NCI-H748 (cell line): ENCODE measurements around the gene OST4.

Source experiments
- DNase-seq: peaks from one replicate; lab custom pipeline; 2025; ENCODE audit not compliant: unreplicated experiment; lab: John Stamatoyannopoulos, UW

The OST4 gene

DNA sequence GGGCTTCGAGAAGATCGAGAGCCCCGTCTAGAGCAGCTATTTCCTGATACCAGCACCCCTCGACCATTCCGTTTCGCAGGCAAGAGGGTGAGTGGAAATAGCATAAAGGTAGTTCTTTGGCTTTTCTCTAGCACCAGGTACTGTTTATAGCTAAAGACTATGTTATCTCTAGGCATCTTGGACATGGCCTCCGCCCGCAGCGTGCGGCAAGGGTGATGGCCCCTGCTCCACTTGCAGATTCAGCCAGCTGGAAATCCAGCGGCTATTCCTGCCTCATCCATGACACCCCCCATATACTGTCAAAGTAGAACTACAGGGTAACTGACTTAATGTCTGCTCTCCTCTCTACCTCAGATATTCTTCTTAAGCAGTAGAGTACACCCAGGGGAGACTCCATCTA lies 16.7 kb downstream of the OST4 start:
- DNase-seq = no peak

DNA sequence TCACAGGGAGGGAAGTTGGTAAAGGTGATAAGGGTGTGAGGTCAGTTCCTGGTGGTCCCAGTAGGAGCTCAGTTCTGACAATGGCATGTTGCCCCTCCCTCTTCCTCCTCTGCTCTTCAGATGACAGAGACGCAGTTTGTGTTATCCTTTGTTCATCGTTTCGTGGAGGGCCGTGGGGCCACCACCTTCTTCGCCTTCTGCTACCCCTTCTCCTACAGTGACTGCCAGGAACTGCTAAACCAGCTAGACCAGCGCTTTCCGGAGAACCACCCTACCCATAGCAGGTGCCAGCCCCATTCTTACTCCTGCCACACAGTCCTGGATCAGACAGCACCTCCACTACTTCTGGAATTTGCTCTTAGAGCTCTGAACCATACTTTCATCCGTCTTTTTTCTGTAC lies 17.7 kb downstream of the OST4 start:
- no peak for DNase-seq

DNA sequence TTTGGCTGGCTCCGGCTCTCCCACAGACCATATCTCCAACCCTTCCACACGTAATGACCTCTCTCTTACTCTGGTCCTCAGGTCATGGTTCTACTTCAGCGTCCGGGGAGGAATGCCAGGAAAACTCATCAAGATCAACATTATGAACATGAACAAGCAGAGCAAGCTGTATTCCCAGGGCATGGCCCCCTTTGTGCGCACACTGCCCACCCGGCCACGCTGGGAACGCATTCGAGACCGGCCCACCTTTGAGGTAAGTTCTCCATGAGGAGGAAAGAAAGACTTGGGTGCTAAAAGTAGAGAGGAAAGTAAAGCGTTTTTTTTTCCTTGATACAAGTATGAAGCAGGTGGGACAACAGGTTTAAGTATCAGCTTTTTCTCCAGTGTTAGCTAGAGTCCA lies 18.1 kb downstream of the OST4 start:
- DNase-seq = no peak

DNA sequence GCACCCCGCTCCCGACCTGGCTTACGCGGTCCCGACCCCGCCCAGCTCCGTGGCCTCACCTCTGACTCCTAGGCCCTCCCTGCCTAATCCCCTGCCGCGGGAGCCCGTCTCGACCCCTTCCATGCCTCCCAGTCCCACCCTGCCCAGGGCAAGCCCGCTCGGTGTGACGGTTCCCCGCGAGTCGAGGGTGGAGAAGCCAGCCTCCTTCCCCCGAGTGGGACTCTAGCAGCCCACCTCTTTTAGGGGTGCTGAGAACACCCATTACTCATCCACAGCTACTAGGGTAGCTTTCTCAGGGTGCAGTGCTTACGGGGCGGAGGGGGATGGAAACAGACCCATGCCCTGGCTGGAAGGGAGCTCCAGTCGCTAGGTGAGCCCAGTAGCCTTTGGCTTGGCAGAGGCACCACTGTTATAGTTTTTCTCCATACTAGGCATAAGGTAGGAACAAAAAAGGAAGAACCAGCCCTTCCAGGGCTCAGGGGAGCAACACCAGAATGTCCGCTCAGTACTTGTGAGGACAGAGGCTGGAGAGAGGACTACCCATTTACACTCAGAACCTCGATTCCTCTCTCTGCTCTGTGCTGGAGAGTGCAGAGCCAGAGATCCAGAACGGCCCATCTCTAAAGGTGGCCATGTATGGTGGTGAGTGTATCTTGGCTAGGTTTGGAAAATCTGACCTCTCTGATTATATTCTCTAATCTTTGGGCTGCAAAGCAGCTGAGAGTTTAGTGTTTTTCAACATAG lies 19.4 kb downstream of the OST4 start:
- DNase-seq = peak; percentile 50

DNA sequence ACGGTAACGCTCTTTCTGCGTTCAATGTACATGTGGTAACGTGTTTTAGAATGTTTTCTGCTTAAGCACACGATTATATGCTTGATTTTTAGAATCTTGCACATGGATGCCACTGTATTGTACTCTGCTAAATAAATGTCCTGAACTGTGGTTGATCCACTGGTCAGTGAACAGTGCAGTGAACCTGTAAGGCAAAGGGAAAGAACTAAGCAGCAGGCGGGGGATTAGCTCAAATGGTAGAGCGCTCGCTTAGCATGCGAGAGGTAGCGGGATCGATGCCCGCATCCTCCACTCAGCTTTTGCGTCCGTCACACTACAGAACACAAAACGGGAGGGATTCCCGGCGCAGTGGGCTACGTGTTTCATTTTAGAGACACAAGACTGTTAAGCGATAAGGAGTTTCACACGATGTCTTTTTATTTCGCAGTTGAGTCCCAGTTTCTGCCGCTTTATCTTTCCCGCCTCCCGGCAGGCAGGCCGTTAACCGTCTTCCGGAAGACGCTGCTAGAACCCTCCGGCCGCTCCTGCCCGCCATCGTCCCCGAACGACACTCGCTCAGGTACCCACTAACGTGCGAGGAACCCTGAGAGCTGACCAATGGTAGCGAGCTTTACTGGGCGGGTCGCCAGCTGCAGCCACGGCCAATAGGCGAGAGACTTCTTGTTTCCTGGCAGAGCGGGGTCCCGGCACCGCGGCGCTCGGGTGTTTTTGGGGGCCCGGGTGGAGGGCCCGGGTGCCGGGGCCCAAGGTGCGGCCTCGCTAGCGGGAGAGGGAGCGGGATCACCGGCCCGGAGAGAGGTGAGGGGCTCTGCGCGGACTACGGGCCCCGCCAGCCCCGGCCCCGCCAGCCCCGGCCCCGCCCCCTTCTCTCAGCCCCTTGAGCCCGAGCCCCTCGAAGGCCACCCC lies 20.2 kb downstream of the OST4 start, which contains the start of gene AGBL5:
AGBL5 (plus strand) TSS at position 673 of the 906 bp plus-strand sequence. CDS start 1,291 bp downstream, outside the sequence.
- peak; percentile 95 for DNase-seq

DNA sequence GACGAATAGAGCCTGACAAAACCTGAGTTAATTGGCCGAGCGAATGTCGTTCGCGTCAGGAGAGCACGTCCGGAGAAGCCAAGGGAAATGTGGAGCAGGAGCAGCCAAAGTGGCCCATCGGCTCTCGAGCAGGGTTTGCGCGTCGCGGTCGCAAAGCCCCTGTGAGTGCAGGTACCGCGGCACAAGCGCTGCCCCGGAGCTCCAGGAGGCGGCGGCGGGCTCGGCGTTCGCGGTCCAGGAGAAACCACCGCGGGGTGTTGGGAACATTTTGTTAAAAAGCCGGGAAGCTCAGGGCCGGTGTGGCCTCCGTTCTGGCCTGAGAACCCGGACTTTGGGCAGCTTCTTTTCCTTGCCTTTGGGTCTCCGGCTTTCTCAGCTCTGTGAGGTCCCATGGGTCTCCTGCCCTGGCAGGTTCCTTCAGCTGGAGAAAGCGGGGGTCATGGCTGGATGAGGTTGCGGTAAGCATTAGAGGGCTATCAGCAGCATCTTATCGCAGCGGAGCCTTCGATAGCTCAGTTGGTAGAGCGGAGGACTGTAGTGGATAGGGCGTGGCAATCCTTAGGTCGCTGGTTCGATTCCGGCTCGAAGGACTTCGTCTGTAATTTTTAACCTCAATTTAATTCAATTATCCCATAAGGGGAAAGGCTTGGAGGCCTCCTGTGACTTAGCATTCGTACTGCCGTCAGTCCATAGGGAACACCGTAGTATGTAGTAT lies 21.0 kb downstream of the OST4 start:
- peak; percentile 92 for DNase-seq

DNA sequence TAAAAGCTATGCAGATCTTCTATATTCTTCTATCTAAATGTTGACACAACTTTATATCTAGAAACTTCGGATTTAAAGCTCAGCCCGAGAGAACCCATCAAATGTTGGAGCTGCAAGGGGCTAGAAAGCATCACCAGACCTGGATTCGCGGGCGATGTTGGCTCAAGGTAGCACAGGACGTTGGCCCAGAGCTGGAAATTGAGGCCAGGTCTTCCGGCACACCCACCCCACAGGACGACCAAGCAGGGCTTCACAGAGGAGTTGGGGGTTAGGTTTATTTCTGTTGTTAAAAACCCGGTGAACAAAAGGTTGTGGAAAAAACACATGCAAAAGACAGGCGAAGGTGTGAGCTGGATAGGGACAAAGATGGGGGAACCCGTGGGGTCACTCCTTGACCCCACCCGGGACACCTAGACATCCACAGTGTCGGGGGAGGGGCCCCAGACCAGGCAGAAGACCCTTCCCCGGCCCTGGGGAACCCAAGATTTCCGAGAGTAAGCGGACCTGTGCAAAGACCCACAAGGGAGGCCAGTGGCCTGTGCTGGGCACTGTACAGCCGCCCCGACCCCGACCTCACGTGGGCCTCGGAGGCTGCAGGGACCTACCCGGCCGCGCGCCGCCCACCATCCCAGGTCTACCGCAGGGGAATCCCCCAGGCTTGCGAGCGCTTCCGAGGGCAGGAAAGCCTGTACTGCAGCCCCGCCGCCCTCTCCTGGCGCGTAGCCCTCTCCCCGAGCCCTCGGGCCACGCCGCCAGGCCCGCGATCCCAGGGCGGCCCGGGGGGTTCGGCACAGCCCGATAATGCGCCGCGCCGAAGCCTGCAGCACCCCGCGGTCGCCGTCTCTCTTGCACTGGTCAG lies 21.8 kb downstream of the OST4 start:
- DNase-seq = peak; percentile 79

DNA sequence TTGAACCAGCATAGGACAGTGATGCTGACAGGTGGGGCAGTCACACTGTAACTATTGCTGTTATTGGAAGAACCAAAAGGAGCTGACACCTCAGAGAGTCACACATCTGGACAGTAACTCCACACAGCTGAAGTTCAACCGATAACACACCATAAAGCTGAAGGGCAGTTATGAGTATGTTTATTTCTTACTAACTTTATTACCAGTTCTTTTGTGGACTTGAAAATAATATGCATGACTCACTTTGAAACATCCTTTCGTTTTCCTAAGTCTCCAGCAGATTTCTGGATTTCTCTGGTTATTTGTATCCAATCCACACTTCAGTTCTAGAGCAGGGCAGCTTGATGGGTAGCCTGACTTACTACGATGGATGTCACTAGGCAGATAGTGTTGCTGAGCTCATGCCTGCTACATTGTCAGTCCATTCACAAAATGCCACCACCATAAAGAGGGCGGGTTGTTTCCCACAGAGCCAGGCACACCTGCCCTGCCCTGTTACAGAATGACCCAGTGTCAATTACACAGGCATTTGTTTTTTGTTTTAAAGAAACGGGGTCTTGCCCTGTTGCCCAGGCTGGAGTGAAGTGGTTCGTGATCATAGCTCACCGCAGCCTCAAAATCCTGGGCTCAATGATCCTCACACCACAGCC lies 28.3 kb downstream of the OST4 start:
- no peak for DNase-seq

DNA sequence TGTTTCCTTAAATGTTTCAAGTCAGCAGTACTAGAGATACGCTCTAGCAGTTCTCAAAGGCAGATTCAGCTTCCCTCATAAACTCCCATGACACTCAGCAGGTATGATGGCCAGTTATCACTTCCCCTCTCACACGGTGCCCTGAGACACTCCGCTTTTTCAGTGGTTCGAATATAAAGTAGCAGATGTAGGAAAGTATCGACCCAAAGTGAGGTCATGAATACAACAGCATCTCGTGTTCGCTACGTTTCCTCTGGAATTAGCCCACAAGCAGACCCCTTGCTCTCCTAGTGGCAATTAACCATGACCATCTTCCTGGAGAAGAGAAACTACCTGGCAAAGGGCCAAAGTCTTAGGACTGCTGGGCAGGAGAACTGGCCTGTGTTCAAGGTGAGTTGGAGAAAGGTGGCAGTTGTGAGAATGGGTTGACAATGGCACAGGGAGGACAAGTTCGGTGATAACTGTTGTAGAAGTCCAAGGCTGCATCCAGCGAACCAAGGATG lies 29.2 kb downstream of the OST4 start:
- peak; percentile 27 for DNase-seq

DNA sequence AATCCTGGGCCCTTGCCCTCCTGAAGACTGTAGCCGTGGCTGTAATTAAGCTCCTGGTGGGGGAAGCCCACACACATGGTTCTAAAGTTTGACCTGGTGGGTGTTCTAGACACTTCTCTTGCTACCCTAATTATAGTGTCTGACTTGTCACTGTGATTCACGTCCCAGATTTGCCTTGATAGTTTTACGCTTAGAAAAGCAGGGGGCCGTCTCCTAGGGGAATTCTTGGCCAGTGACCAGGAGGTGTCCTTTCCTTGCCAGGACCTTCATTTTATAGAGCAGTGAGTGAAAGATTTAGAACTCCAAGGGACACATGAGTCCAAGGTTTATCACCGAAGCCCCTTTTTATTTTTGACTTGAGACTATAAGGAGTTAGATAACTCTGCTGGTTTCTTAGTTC lies 29.7 kb downstream of the OST4 start:
- no peak for DNase-seq

DNA sequence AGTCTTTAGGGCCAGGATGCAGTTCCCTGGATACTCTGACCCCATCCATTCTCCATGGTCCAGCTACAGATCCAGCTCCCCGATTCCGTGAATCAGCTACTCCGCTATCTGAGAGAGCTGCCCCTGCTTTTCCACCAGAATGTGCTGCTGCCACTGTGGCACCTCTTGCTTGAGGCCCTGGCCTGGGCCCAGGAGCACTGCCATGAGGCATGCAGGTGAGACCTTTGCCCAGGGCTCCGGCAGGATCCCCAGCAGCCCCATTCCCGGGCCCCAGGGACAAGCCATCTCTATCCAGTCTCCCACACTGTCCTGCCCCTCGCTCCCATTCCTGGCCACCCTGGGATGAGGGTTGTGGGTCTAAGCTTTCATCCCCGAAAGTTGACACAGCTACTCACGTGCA lies 31.2 kb downstream of the OST4 start:
- no peak for DNase-seq

DNA sequence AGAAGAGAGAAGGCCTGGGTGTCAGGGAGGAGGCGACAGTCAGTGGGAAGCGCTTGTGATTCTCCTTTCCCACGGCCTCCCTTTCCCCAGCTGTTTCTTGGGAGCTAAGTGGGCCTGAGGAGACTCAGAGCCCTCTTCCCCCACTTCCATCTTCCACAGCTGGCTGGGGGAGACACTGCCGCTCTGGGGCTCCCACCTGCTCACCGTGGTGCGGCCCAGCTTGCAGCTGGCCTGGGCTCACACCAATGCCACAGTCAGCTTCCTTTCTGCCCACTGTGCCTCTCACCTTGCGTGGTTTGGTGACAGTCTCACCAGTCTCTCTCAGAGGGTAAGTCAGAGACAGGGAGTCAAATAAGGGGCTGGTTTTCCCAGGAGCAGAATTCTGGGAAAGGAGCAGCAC lies 31.6 kb downstream of the OST4 start:
- no peak for DNase-seq

DNA sequence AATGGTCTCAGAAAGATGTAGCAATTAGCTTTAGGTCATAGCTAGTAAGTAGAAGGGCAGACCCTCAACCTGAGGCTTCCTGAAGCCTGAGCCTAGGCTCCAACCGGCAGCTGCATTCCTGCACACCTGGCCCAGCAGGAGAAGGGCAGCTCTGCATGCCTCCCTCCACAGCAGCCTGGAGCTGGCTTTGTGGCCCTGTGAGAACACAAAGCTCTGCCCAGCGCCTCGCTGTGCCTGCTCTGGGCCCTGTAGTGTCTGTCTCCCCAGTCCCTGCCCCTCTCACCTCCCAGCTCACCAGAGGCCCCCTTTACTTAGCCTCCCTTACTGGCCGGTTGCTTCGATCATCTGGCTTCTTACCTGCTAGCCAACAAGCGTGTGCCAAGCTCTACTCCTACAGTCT lies 32.0 kb downstream of the OST4 start:
- DNase-seq = no peak

DNA sequence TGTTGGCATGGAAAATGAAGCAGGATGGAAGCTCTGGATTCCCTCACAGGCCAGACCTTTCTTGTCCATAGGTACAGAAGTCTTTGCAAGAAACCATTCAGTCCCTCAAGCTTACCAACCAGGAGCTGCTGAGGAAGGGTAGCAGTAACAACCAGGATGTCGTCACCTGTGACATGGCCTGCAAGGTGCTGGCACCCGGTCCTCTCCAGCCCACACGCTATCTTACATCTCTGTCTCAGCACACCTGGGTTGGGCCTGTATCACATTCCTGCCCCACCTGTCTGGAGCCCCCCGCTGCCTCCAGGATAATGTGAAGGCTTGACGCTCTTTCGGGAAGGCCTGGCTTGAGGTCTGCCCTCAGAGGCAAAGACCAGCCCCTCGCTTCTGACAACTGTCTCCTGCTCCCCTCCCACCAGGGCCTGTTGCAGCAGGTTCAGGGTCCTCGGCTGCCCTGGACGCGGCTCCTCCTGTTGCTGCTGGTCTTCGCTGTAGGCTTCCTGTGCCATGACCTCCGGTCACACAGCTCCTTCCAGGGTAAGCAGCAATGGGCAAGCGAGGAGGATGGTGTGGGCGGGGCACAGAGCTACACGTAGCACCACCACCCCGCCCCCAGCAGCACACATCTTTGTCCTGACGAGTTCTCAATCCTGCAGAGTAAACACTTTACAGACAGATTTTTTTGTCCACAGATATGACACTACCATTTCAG lies 32.7 kb downstream of the OST4 start:
- DNase-seq = no peak

DNA sequence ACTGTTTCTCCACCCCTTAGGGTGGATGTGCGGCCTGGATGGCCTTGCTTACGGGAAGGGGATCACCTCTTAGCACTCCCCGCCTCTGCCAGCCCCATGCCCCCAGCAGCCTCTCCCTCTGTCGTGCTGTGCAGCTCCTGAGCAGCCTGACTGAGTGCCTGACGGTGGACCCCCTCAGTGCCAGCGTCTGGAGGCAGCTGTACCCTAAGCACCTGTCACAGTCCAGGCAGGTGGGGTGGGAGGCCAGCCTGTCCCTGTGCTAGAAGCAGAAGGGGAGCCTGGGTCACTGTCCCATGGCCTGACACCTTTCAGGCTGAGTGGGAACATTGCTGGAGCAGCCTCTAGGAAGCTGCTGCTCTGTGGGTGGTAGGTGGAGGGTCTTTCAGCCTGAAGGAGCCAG lies 33.4 kb downstream of the OST4 start:
- DNase-seq = no peak

DNA sequence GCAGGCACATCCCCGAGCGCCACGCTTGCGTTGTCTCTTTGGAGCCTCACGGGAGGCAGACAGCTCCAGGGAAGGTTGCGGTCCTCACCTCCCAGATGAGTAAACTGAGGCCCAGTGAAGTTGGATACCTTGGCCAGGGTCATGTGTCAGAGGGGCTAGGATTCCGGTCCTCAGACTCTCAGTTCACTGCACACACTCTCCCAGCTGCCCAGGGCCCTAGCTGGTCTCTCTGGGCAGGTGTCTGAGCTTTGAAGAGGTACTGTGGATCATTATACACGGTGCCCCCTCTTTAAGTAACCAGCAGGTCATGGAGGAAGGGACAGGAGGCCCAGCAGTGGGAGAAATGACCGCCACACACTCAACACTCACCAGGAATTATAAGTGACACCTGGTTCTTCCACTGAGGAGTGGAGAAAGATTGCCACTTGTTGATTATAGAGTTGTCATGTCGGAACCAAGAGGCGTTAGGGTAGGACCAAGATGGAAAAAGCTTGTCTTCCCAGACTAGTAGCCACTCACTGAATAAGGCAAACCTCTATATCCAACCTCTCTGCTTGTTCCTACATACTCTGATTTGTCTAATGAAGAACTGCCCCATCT lies 38.1 kb downstream of the OST4 start:
- DNase-seq = no peak

DNA sequence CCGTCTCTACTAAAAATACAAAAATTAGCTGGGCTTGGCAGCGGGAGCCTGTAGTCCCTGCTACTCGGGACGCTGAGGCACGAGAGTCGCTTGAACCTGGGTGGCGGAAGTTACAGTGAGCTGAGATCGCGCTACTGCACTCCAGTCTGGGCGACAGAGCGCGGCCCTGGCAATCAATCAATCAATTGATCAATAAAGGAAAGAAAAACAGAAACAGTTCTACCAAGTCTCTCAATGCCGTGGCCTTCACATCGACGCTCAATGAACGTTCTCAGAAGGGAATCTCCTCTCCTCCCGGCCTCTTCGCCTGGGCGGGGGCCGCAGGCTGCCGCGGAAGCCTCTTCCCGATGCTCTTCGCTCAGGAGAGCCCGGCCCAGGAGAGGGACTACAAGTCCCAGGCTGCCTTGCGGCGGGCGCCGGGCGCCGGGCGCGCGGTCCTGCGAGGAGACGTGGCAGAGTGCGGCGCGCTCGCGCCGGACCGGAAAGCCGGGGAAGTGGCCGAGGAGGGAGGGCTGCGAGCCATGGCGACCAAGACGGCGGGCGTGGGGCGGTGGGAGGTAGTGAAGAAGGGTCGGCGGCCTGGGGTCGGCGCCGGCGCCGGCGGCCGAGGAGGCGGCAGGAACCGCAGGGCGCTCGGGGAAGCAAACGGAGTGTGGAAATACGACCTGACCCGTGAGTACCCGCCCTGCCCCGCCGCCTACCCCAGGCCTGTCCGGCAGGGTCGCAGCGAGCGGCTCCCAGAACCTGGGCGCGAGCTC lies 38.8 kb downstream of the OST4 start, which contains the start of gene TMEM214:
TMEM214 (plus strand) TSS at position 471 of the 758 bp plus-strand sequence; CDS start at position 522, 51 bp downstream.
- peak; percentile 93 for DNase-seq

DNA sequence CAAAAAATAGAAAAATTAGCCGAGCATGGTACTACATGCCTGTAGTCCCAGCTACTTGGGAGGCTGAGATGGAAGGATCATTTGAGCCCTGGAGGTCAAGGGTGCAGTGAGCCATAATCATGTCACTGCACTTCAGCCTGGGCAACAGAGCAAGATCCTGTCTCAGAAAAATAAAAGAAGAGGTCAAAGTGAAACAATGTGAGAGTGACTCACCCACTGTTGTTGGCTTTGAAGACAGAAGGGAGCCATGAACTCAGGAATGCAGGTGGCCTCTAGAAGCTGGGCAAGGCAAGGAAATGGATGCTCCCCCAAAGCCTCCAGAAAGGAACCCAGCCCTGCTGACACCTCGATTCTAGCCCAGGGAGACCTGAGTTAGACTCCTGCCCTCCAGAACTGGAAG lies 42.4 kb downstream of the OST4 start:
- no peak for DNase-seq
